Vagina (tissue), 2 donors: ENCODE results near the gene ACSL1.

ENCODE experiments used
- POLR2A ChIP-seq, 2 donors: fragments of 450-650 bp; IDR thresholded peaks; one replicate each; pipeline ENCODE4 v1.6.1; 2017; ENCODE audit warnings: antibody characterized with exemption in 2 of 2, mild to moderate bottlenecking in 2 of 2, moderate library complexity in 2 of 2
- POLR2AphosphoS5 ChIP-seq, 2 donors: sonication (generic); formaldehyde crosslinking; IDR thresholded peaks; one replicate each; pipeline ENCODE4 v1.9.0; 2017; ENCODE audit warnings: antibody characterized with exemption in 2 of 2, mild to moderate bottlenecking in 2 of 2, low read depth in 1 of 2; ENCODE audit not compliant: insufficient read depth in 1 of 2
- TF ChIP-seq, protein P1 (sequence below), 3 experiments: fragments of 450-650 bp in 2 of 3; fragments of 200-600 bp in 1 of 3; sonication (generic) in 1 of 3; IDR thresholded peaks; one replicate each; pipeline ENCODE4 v1.5.1; 2017 to 2019; ENCODE audit warnings: antibody characterized with exemption in 3 of 3, mild to moderate bottlenecking in 2 of 3, moderate library complexity in 2 of 3

DNA sequence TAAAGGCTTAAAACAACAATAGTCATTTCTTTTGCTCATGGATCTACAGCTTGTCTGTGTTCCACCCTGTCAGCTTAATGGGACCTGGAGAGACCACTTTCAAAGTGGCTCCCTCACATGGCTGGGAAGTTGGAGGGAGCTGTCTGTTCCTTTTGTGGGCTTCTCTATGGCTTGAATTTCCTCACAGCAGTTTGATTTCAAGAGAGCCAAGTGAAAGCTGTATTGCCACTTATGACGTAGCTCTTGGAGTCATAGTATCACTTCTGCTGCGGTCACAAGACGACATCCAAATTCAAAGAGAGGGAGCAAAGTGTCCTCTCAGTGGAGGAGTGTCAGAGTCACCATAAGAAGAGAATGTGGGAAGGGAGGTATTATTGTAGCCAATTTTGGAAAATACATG is 22.7 kb upstream of the ACSL1 start:
- TF ChIP-seq, protein P1, sequence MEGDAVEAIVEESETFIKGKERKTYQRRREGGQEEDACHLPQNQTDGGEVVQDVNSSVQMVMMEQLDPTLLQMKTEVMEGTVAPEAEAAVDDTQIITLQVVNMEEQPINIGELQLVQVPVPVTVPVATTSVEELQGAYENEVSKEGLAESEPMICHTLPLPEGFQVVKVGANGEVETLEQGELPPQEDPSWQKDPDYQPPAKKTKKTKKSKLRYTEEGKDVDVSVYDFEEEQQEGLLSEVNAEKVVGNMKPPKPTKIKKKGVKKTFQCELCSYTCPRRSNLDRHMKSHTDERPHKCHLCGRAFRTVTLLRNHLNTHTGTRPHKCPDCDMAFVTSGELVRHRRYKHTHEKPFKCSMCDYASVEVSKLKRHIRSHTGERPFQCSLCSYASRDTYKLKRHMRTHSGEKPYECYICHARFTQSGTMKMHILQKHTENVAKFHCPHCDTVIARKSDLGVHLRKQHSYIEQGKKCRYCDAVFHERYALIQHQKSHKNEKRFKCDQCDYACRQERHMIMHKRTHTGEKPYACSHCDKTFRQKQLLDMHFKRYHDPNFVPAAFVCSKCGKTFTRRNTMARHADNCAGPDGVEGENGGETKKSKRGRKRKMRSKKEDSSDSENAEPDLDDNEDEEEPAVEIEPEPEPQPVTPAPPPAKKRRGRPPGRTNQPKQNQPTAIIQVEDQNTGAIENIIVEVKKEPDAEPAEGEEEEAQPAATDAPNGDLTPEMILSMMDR (IDR thresholded peaks at IDR 0.05) = no peak
- TF ChIP-seq POLR2AphosphoS5 (IDR thresholded peaks at IDR 0.05; ENCODE audit: insufficient read depth in 1 of 2, low read depth in 1 of 2) = no peak
- TF ChIP-seq POLR2A (IDR thresholded peaks at IDR 0.05) = no peak
